Measurements from ENCODE around the gene IFI27.
"Not testable (repeated sequence)": the region's sequence is repeated elsewhere in the genome, so short reads cannot be mapped to it uniquely, and the experiment has no call there.

The IFI27 gene

DNA sequence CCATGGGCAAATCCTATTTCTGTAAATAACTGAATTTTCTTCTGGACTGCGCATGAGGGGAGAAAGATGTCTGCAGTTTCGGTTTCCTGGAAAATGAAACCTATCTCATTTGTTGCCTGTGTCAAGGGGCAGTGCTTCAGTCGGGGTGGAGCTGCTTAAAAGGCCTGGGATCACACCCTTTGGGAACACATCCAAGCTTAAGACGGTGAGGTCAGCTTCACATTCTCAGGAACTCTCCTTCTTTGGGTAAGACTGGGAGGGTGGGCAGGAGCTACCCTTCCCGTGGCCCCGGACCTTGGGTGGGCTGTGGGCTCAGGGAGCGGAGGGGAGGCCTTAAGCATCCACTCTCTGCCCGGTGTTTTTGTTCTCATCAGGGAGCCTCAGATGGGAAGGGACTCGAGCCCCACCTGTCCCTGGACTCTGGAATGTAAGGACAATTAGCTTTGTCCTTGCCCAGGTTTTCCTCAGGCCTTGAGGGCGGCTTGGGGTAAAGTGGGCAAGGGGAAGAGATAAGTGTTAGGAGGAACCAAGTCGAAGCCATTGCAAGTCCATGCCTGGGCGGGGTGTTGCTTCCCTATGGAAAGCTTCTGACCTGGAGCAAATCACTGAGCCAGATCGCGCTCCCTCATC, at the start of gene IFI27:
IFI27 (plus strand) TSS at position 185 of the 630 bp plus-strand sequence.
- no peak for DNase-seq

DNA sequence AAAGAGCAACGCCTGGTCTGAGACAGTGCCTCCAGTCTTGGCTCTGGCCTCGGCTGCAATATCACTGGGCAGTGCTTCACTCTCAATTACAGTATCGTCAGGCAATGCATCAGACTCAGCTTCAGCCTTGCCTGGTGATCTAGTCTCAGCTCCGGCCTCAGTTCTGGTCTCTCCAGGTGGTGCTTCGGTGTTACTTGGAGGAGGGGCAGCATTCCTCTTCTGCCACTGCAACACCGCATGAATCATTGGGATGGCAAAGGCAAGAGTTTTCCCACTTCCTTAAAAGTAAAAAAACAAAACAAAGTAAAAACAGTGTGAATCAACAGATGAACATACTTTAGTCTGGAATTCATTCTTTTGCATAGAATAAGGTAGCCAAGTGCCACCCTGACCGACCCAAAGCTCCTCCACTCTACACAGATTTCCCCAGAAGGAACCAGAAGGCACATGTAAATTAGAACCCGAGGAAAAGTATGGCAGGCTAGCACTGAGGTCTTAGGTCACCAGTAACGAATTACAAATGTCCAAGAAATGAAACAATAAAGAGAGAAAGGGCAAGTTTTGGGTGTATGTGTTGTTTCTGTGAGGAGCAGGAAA, 48.1 kb upstream of the IFI27 start:
- no peak for DNase-seq

DNA sequence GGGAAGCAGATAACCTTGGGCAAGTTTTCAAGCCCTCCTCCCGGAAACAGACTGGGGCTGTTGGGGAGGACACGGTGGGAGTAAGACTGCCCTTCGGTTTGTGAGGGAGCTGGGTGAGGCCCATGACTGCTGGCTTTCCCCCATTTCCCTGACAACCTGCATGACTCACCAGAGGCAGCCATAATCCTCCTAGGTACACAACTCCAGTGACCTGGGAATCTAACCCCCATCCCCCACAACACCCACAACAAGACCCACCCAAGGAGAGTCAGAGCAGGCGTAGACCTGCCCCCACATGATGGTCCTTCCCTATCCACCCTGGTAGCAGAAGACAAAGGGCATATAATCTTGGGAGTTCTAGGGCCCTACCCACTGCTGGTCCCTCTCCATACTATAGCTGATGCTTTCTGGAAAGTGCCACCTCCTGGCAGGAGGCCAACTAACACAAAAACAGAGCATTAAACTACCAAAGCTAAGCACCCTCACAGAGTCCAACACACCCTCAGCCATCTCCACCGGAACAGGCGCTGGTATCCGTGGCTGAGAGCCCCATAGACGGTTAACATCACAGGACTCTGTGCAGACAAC, 44.4 kb upstream of the IFI27 start:
- DNase-seq, result peak; percentile 7

DNA sequence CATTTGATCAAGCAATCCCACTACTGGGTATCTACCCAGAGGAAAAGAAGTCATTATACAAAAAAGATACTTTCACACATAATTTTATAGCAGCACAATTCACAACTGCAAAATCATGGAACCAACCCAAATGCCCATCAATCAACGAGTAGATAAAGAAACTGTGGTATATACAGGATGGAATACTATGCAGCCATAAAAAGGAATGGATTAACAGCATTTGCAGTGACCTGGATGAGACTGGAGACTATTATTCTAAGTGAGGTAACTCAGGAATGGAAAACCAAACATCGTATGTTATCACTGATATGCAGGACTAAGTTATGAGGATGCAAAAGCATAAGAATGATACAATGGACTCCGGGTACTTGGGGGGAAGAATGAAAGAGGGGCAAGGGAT, 38.5 kb upstream of the IFI27 start:
- DNase-seq, result not testable (repeated sequence)

- DNase-seq, result no peak
Measured at GRCh38 chr14:94074534-94074933, 36.0 kb upstream of the IFI27 start.

DNA sequence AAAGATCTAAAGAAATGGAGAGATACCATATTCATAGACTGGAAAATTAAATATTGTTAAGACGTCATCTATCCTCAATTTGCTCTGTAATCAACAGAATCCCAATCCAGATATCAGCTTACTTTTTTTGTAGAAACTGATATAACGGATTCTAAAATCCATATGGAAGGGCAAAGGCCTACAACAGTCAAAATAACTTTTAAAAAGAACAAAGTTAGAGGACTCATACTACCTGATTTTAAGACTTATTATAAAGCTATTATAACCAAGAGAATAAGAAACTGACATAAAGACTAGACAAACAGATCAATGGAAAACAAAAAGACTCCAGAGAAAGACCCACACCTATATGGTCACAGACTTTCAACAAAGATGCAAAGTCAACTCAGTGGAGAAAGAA, 35.5 kb upstream of the IFI27 start:
- DNase-seq, result no peak

DNA sequence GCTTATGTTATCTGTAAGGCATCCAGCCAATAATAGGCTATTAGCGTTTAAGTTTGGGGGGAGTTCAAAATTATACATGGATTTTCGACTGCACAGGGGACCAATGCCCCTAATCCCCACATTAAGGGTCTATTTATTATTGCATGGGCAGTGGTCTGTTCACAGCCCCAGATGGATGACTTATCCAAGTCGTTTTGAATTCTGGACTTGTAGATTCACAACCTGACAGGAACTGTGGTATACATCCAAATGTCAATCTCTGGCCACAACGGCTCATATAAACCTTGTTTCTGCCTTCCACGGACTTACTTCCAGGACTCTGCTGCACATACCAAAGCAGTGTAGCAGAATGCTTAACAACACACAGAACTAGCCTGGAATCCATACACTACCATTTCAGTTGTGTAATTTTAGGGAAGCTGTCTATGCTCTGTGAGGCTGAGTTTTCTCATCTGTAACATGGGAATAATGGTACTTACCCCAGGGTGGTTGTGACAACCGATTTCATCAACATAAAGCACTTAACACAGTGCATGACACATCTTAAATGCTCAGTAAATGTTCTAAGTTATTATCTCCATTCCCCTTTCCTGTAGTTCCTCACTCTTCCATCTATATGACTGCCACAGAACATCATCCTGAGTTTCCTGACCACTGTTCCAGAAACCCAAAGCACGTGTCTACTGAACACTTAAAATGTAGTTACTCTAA, 33.3 kb upstream of the IFI27 start:
- no peak for DNase-seq

GRCh38 chr14:94077823-94078222, 32.7 kb upstream of the IFI27 start:
- no peak for DNase-seq

DNA sequence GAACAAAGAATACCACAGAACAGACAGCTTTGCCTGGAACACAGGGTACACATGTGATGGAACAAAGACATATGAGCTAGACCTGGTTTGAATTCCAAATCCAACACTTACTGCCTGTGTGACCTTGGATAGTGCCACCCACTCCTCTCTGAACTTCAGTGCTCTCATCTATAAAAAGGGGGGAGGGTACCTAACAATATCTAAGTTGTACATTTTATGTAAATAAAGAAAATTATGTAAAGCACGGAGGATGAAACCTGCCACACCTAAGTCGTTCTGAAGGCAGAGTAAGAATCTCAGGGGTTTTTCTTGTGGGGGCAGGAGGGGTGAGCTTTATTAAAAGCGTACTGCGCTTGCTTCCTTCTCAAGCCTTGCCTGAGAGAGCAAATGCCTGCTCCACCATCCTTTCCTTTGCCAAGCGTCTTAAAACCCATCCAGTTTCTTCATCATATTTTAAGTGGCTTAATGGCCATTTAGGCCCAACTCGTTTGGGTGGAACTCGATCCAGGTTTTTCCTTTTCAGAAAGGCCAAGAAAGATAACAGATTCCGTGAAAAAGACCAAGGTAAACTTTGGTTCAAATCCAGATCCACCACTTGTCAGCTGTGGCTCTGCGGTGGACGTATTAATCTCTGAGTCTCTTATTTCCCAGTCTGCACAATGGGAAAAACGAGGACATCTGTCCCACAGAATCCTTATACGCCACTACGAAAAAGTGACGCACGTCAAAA, 30.5 kb upstream of the IFI27 start:
- DNase-seq, result no peak

GRCh38 chr14:94080621-94081385, 29.7 kb upstream of the IFI27 start, which contains the start of the genes DDX24 and IFI27L1:
DDX24 (minus strand) TSS chr14:94081202; CDS start chr14:94079742, 1,460 bp downstream.
IFI27L1 (plus strand) TSS chr14:94081310; CDS start chr14:94096938, 15,628 bp downstream.
- peak; percentile 95 for DNase-seq

DNA sequence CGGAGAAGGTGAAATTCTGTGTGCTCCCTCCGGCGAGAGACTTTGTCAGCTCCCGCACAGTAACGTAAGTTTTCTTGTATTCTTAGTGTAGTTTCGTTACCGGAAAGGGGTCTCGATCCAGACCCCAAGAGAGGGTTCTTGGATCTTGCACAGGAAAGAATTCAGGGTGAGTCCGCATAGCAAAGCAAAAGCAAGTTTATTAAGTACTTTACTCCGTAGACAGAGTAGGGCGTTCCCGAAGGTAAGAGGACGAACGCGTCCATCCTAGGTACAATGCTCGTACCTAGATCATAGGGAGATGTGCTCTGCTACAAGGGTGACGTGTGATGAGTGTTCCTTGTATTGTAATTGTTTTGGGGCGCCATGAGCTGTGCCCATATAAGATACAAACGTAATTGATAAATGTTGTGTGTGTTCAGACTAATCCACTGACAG, 29.1 kb upstream of the IFI27 start:
- DNase-seq, result no peak

DNA sequence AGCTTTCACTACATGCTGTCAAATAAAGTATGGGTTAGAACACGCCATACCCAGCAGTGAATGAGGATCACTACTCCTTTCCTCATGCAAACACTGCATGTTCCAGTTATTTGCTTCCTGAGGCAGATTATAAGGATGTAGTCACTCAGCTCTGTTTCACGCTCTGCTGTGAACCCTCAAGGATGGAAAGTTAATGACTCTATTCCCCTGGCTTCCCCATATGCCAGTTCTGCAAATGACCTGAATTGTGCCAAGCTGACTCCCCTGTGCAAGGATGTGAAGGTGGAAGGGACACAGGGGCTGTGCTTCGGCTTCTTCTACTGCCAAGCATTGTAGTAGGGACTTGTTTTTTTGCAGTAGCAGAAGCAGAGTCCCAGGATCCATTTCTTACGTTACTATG, 22.6 kb upstream of the IFI27 start:
- no peak for DNase-seq

- DNase-seq, result no peak
Measured at GRCh38 chr14:94088516-94088915, 22.0 kb upstream of the IFI27 start.

DNA sequence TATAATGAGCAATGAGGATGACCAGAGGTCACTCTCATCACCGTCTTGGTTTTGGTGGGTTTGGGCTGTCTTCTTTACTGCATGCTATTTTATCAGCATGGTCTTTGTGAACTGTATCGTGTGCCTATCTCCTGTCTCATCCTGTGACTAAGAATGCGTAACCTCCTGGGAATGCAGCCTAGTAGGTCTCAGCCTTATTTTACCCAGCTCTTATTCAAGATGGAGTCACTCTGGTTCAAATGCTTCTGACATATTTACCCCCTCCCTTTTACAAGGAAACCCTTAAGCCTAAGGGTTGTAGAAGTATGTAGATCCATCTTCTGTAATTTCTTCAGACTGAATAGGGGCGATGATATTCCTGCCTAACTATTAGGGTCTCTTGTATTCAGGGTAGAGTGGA, 21.1 kb upstream of the IFI27 start:
- no peak for DNase-seq

DNA sequence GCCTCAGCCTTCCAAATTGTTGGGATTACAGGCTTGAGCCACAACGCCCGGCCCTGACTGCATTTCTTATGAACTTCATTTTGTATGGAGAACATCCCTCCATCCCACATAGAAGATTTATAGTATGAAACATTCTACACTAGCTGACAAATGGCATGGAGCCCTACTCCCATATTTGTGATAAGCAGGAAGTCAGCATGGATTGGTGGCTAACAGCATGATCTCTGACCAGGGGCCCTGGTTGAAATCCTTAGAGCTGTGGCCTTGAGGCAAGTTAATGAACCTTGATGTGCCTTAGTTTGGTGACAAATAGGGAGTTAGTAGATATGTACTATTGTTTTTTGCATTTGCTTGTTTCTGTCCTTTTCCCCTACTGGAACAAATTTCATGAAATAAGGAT, 17.1 kb upstream of the IFI27 start:
- no peak for DNase-seq

GRCh38 chr14:94097091-94097490, 13.4 kb upstream of the IFI27 start:
- no peak for DNase-seq

DNA sequence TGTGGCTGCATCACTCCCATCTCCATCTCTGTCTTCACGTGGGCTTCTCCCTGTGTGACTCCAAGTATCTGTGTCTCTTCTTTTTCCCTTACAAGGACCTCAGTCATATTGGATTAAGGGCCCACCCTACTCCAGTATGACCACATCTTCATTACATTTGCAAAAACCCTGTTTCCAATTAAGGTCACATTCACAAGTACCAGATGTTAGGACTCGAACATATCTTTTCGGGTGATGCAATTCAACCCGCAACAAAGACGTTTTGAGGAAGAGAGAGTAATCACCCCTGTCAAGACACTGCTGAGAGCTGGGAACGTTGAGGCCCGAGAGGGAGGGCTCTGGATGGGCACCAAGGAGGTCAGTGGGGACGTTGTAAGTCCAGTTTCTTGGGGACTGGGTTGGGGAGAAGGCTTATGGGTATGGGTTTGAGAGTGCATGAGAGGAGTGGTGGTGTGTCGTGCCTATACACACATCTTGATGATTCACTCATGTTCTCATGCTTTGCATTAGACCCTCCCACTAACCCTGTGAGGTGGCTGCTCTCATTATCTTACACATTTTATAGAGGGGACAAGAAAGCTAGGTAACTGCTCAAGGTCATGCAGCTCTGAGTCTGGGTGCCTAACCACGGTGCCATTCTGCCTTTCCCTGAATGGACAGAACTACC, 12.1 kb upstream of the IFI27 start:
- DNase-seq, result no peak

DNA sequence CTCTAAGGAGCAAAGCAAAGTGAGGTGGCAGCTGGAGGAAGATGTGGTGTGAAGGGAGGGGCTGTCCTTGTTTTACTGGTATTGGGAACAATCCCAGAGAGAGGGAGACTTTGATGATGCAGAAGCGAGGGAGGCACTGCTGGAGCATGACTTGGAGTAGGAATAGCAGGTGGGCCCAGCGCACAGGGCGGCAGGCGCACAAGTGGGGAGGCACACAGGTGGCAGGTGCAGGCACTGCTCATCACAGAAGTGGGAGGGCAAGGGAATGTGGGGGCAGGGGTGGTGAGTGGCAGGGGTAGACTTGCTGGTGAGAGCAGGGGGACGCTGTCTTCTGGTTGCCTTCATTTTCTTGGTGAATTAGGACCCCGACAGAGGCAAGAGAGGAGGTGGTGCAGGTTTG, 11.5 kb upstream of the IFI27 start:
- DNase-seq, result no peak

DNA sequence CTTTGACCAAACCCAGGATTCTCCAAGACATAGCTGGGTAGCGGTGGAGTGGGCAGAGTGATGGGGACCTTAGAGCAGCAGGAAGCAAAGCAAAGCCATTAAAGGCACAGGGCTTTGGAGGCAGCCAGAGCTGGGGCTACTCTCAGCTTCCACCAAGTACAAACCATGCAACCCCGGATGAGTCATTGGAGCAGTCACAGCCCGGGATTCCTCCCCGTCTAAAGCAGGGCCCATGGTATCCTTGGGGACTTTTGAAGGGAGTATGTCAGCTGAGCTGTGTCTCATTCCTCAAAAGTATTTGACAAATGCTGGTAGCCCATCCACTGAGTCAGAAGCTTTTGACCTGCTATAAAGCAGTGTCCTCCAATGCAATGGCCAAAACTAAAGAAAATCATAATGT, 9.7 kb upstream of the IFI27 start:
- DNase-seq, result no peak

DNA sequence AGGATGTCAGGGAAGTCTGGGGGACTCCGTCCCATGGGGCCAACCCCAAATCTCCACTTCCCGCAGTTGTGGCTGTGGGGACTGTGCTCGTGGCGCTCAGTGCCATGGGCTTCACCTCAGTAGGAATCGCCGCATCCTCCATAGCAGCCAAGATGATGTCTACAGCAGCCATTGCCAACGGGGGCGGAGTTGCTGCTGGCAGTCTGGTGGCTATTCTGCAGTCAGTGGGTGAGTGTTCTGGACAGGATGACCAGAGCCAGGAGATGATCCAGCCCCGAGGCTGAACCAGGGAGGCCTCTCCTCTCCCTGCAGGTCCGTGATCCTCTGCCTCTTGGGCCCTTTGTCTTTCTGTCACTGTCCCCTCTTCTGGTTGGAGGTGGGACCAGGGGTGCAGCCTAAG, 8.8 kb upstream of the IFI27 start:
- DNase-seq, result no peak

GRCh38 chr14:94102768-94103482, 7.6 kb upstream of the IFI27 start:
- DNase-seq, result no peak
